ENCODE data around the gene STOX1.
"Not testable (repeated sequence)": the region's sequence is repeated elsewhere in the genome, so short reads cannot be mapped to it uniquely, and the experiment has no call there.

STOX1 gene

DNA sequence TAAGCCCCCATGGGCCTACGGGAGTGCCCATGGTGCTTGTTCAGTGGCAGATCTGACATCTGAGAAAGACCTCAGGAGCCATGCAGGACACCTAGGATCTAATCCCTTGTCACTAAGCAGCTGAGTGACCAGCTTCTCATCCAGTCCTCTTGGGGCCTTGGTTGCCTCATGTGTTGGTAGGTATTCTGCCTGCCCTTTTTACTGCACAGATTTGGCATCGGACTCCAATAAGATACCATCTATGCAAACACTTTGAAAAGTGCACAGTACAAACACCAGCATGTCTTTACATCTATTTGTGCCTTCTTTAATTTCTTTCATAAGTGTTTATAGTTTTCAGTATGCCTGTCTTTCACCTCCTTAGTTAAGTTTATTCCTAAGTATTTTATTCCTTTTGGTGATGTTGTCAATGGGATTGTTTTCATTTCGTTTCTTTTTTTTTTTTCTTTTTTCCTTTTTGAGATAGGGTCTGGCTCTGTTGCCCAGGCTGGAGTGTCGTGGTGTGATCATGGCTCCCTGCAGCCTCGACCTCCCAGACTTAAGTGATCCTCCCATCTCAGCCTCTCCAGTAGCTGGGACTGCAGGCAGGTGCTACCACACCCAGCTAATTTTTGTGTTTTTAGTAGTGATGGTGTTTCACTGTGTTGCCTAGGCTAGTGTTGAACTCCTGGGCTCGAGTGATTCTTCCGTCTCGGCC is 10.4 kb downstream of the STOX1 start:
- DNase-seq (ENCODE audit: low read depth in 1 of 2, low spot score in 1 of 2) = no peak
- H3K27ac ChIP-seq (replicated peaks) = no peak overlapping the region
- TF ChIP-seq, protein P1, sequence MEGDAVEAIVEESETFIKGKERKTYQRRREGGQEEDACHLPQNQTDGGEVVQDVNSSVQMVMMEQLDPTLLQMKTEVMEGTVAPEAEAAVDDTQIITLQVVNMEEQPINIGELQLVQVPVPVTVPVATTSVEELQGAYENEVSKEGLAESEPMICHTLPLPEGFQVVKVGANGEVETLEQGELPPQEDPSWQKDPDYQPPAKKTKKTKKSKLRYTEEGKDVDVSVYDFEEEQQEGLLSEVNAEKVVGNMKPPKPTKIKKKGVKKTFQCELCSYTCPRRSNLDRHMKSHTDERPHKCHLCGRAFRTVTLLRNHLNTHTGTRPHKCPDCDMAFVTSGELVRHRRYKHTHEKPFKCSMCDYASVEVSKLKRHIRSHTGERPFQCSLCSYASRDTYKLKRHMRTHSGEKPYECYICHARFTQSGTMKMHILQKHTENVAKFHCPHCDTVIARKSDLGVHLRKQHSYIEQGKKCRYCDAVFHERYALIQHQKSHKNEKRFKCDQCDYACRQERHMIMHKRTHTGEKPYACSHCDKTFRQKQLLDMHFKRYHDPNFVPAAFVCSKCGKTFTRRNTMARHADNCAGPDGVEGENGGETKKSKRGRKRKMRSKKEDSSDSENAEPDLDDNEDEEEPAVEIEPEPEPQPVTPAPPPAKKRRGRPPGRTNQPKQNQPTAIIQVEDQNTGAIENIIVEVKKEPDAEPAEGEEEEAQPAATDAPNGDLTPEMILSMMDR (IDR thresholded peaks at IDR 0.05; ENCODE audit: insufficient read depth, low read length) = no peak
- TF ChIP-seq, protein P2, sequence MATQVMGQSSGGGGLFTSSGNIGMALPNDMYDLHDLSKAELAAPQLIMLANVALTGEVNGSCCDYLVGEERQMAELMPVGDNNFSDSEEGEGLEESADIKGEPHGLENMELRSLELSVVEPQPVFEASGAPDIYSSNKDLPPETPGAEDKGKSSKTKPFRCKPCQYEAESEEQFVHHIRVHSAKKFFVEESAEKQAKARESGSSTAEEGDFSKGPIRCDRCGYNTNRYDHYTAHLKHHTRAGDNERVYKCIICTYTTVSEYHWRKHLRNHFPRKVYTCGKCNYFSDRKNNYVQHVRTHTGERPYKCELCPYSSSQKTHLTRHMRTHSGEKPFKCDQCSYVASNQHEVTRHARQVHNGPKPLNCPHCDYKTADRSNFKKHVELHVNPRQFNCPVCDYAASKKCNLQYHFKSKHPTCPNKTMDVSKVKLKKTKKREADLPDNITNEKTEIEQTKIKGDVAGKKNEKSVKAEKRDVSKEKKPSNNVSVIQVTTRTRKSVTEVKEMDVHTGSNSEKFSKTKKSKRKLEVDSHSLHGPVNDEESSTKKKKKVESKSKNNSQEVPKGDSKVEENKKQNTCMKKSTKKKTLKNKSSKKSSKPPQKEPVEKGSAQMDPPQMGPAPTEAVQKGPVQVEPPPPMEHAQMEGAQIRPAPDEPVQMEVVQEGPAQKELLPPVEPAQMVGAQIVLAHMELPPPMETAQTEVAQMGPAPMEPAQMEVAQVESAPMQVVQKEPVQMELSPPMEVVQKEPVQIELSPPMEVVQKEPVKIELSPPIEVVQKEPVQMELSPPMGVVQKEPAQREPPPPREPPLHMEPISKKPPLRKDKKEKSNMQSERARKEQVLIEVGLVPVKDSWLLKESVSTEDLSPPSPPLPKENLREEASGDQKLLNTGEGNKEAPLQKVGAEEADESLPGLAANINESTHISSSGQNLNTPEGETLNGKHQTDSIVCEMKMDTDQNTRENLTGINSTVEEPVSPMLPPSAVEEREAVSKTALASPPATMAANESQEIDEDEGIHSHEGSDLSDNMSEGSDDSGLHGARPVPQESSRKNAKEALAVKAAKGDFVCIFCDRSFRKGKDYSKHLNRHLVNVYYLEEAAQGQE (IDR thresholded peaks at IDR 0.05; ENCODE audit: insufficient replicate concordance, low read depth) = no peak
- TF ChIP-seq GABPA (IDR thresholded peaks at IDR 0.05; ENCODE audit: low read depth) = no peak
- TF ChIP-seq POLR2AphosphoS5 (IDR thresholded peaks at IDR 0.05; ENCODE audit: low read depth) = no peak
- no peak for TF ChIP-seq SPI1 (IDR thresholded peaks at IDR 0.05; ENCODE audit: borderline replicate concordance, low read depth)

DNA sequence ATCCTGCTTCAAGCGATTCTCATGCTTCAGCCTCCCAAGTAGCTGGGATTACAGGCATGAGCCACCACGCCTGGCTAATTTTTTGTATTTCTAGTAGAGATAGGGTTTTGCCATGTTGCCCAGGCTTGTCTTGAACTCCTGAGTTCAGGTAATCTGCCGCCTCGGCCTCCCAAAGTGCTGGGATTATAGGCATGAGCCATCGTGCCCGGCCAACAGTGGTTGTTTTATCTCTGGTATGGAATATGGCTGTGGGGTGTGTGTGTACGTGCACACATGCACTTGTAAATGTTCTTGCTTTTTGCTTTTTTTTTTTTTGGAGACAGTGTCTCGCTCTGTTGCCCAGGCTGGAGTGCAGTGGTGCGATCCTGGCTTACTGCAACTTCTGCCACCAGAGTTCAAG is 13.3 kb downstream of the STOX1 start:
- H3K27me3 ChIP-seq (ENCODE audit: insufficient read depth, poor library complexity, severe bottlenecking); H3K4me3 ChIP-seq (replicated peaks; ENCODE audit: insufficient read depth, low read length); DNase-seq (ENCODE audit: low read depth in 1 of 2, low spot score in 1 of 2); H3K27ac ChIP-seq (replicated peaks): not testable (repeated sequence)

More for the DNA sequence above, 10.4 kb downstream of the STOX1 start:
- H3K4me3 ChIP-seq (replicated peaks; ENCODE audit: insufficient read depth, low read length) = no peak overlapping the region
- no peaks in the 10 kb centered on the region for H3K27me3 ChIP-seq (ENCODE audit: insufficient read depth, poor library complexity, severe bottlenecking)

DNA sequence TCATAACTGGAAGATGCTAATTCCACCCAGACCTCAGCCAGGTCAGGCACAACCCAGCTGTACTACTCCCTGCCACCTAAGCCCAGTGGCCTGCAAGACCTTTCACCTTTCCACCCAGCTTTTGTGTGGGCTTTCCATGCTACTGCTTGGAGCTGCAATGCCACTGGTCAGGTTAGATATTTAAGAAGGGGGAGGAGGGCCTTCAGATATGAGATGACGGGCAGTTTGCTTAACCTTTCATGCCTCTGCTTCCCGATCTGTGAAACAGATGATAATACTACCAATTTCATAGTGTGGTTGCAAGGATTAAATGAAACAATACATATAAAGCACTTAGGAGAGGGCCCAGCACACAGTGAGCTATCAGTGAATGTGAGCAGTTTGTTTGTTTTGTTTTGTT is 20.9 kb downstream of the STOX1 start:
- H3K27me3 ChIP-seq (ENCODE audit: insufficient read depth, poor library complexity, severe bottlenecking) = no peaks in the 10 kb centered on the region
- no peak overlapping the region for H3K4me3 ChIP-seq (replicated peaks; ENCODE audit: insufficient read depth, low read length)
- no peak for DNase-seq (ENCODE audit: low read depth in 1 of 2, low spot score in 1 of 2)
- H3K27ac ChIP-seq (replicated peaks) = no peak overlapping the region
- TF ChIP-seq SPI1 (IDR thresholded peaks at IDR 0.05; ENCODE audit: borderline replicate concordance, low read depth) (no peak), GABPA (IDR thresholded peaks at IDR 0.05; ENCODE audit: low read depth) (no peak), POLR2AphosphoS5 (IDR thresholded peaks at IDR 0.05; ENCODE audit: low read depth) (no peak)
- TF ChIP-seq, protein P1 (IDR thresholded peaks at IDR 0.05; ENCODE audit: insufficient read depth, low read length) = no peak
- TF ChIP-seq, protein P2 (IDR thresholded peaks at IDR 0.05; ENCODE audit: insufficient replicate concordance, low read depth) = no peak

DNA sequence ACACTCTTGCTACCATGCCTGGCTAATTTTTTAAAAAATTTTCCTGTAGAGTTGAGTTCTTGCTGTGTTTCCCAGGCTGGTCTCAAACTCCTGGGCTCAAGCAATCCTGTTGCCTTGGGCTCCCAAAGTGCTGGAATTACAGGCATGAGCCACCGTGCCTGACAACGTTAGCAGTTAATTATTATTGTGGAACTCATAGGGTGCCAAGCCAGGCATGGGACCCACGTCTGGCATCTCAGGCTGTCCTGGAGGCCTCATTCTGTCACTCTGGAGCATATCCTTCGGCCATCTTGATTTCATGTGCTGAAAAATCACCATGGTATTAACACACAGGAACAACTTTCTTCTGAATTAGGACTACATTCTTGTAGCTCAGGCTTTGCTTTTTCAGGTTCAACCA is 21.5 kb downstream of the STOX1 start:
- Histone ChIP-seq H3K27ac (replicated peaks) (no peak overlapping the region), H3K4me3 (replicated peaks; ENCODE audit: insufficient read depth, low read length) (no peak overlapping the region), H3K27me3 (ENCODE audit: insufficient read depth, poor library complexity, severe bottlenecking) (no peaks in the 10 kb centered on the region)
- no peak for DNase-seq (ENCODE audit: low read depth in 1 of 2, low spot score in 1 of 2)
- TF ChIP-seq SPI1 (IDR thresholded peaks at IDR 0.05; ENCODE audit: borderline replicate concordance, low read depth) (no peak), POLR2AphosphoS5 (IDR thresholded peaks at IDR 0.05; ENCODE audit: low read depth) (no peak)
- TF ChIP-seq, protein P2 (IDR thresholded peaks at IDR 0.05; ENCODE audit: insufficient replicate concordance, low read depth) = no peak
- TF ChIP-seq, protein P1 (IDR thresholded peaks at IDR 0.05; ENCODE audit: insufficient read depth, low read length) = no peak

Data from HL-60 (cell line).